B cell (primary cell): ENCODE measurements around the gene CCDC192.
"Not testable (repeated sequence)": the region's sequence is repeated elsewhere in the genome, so short reads cannot be mapped to it uniquely, and the experiment has no call there.

Experiments used
- CTCF ChIP-seq: fragments of 200-600 bp; IDR thresholded peaks from one replicate; pipeline ENCODE4 v1.8.0; 2022; ENCODE audit warnings: antibody characterized with exemption, mild to moderate bottlenecking
- EZH2 ChIP-seq: IDR thresholded peaks from 2 replicates; pipeline ENCODE4 v1.6.1; 2012; ENCODE audit warnings: borderline replicate concordance, low read depth, mild to moderate bottlenecking, moderate library complexity, low read length; ENCODE audit not compliant: insufficient read depth, poor library complexity, severe bottlenecking

GRCh38 chr5:127676951-127677350, 26.2 kb upstream of the CCDC192 start:
- not testable (repeated sequence) for TF ChIP-seq CTCF, EZH2
